Measurements from ENCODE around the gene LPAR2.

DNA sequence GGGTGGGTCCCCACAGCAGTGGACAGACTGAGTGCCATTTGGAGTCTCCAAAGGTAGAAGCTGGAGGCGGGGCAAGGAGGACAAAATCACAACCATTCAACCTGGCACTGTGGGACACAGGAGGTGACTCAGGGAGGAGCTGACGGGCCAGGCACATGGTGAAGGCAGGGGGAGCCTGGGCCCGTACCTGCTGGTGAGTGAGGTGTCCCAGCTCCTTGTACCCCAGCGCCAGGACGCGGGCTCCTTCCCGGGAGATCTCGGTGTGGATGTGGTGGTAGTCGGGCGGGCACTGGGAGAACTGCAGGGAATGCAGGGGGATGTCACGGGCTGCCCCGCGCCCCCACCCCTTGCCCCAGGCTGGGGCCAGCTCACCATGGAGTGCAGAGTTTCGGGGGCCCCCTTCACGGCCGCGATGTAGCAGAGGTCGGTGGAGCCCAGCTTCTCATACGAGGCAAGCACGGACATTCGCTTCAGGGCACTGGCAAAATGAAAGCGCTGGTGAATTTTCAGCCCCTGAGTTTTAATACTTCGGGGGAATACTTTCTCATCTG lies 25.7 kb upstream of the LPAR2 start:
- TF ChIP-seq, protein P1, sequence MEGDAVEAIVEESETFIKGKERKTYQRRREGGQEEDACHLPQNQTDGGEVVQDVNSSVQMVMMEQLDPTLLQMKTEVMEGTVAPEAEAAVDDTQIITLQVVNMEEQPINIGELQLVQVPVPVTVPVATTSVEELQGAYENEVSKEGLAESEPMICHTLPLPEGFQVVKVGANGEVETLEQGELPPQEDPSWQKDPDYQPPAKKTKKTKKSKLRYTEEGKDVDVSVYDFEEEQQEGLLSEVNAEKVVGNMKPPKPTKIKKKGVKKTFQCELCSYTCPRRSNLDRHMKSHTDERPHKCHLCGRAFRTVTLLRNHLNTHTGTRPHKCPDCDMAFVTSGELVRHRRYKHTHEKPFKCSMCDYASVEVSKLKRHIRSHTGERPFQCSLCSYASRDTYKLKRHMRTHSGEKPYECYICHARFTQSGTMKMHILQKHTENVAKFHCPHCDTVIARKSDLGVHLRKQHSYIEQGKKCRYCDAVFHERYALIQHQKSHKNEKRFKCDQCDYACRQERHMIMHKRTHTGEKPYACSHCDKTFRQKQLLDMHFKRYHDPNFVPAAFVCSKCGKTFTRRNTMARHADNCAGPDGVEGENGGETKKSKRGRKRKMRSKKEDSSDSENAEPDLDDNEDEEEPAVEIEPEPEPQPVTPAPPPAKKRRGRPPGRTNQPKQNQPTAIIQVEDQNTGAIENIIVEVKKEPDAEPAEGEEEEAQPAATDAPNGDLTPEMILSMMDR (IDR thresholded peaks at IDR 0.05) = no peak
- TF ChIP-seq ZC3H11A (IDR thresholded peaks at IDR 0.05) = no peak

All from A549 (cell line).